ENCODE data around the gene HPCA.

The HPCA gene

GRCh38 chr1:32933742-32934322 lies 47.5 kb downstream of the HPCA start:
- Mint-ChIP-seq H3K9me3 (no peaks in the 10 kb centered on the region), H3K36me3 (ENCODE audit: low read depth) (peaks cover 67% of the 10 kb centered on the region), H3K4me3 (no peak overlapping the region), H3K27ac (peak overlapping the region; percentile 45), H3K27me3 (no peaks in the 10 kb centered on the region), H3K4me1 (ENCODE audit: low read depth) (peaks cover 30% of the 10 kb centered on the region)
- intact Hi-C loops (cut with micrococcal nuclease) = loop anchor here (10.0 kb wide), 1 partner anchor 151 kb away; the partner anchor contains the start of gene AZIN2

GRCh38 chr1:32934535-32934934 lies 48.2 kb downstream of the HPCA start:
- H3K4me3 Mint-ChIP-seq = no peak overlapping the region
- no peaks in the 10 kb centered on the region for H3K27me3 Mint-ChIP-seq
- H3K36me3 Mint-ChIP-seq (ENCODE audit: low read depth) = peaks cover 74% of the 10 kb centered on the region
- H3K4me1 Mint-ChIP-seq (ENCODE audit: low read depth) = peaks cover 37% of the 10 kb centered on the region
- peak overlapping the region; percentile 45 for H3K27ac Mint-ChIP-seq
- intact Hi-C loops (cut with micrococcal nuclease) = loop anchor here (10.0 kb wide), 1 partner anchor 150 kb away; the partner anchor contains the start of gene AZIN2
- no peaks in the 10 kb centered on the region for H3K9me3 Mint-ChIP-seq

GRCh38 chr1:32937061-32937460 lies 50.8 kb downstream of the HPCA start:
- peaks cover 58% of the 10 kb centered on the region for H3K4me1 Mint-ChIP-seq (ENCODE audit: low read depth)
- intact Hi-C loops (cut with micrococcal nuclease) = loop anchor here (10.0 kb wide), 1 partner anchor 148 kb away; the partner anchor contains the start of gene AZIN2
- no peak overlapping the region for H3K27ac Mint-ChIP-seq
- no peaks in the 10 kb centered on the region for H3K27me3 Mint-ChIP-seq
- peaks cover 99% of the 10 kb centered on the region for H3K36me3 Mint-ChIP-seq (ENCODE audit: low read depth)
- no peaks in the 10 kb centered on the region for H3K9me3 Mint-ChIP-seq
- no peak overlapping the region for H3K4me3 Mint-ChIP-seq

- Mint-ChIP-seq H3K4me1 (ENCODE audit: low read depth) (peaks cover 82% of the 10 kb centered on the region), H3K36me3 (ENCODE audit: low read depth) (peaks cover 100% of the 10 kb centered on the region), H3K9me3 (no peaks in the 10 kb centered on the region), H3K4me3 (peak overlapping the region; percentile 46), H3K27ac (peak overlapping the region; percentile 70), H3K27me3 (no peaks in the 10 kb centered on the region)
- intact Hi-C loops (cut with micrococcal nuclease) = loop anchor here (10.0 kb wide), 1 partner anchor 145 kb away; the partner anchor contains the start of gene AZIN2
Measured at GRCh38 chr1:32939655-32940371, 53.5 kb downstream of the HPCA start.

DNA sequence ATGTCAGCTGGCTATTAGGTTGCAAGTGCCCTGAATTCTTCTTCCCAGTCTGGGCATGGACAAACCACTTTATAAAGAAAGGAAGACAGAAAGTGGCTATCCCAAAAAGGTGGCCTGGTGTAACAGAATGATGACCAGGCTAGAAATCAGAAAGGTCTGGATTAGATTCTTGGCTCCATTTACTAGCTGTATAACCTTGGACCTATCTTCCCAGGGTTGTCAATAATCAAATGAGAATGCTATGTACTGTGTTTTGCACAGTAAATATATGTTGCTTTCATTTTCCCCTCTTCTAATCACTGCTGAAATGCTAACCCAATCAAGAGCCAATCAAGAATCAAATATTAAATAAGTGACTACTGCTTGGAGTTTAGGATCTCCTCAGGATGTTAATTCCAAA lies 57.9 kb downstream of the HPCA start:
- intact Hi-C loops (cut with micrococcal nuclease) = no loop called here
- H3K36me3 Mint-ChIP-seq (ENCODE audit: low read depth) = peaks cover 100% of the 10 kb centered on the region
- no peaks in the 10 kb centered on the region for H3K9me3 Mint-ChIP-seq
- H3K4me3 Mint-ChIP-seq = no peak overlapping the region
- H3K4me1 Mint-ChIP-seq (ENCODE audit: low read depth) = peaks cover 65% of the 10 kb centered on the region
- no peak overlapping the region for H3K27ac Mint-ChIP-seq
- no peaks in the 10 kb centered on the region for H3K27me3 Mint-ChIP-seq

Data from dendritic cell treated with granulocyte-macrophage colony-stimulating factor and Interleukin-4, amounts not matched to agents 40 ng/mL and 50 ng/mL, for 4 days (primary cell).